SK-N-SH treated with all-trans-retinoic acid at 6 μM for 48 hours (cell line): ENCODE data around the gene ABCC1.

Experiments
- ATAC-seq: fragments of 200-7000 bp; cut with Tn5 transposase; 3 replicates; pipeline ENCODE4 v1.9.1; 2020; ENCODE audit warnings: mild to moderate bottlenecking, moderate library complexity
- ARNTL ChIP-seq: fragments of 450-650 bp; formaldehyde crosslinking; IDR thresholded peaks from 2 replicates; pipeline ENCODE4 v1.5.0; 2020; ENCODE audit warnings: low read depth, mild to moderate bottlenecking, moderate library complexity, borderline replicate concordance
- BACH2 ChIP-seq: fragments of 250-450 bp; sonication (Bioruptor Pico); IDR thresholded peaks from 2 replicates; pipeline ENCODE4 v1.9.0; 2021; ENCODE audit warnings: mild to moderate bottlenecking, borderline replicate concordance
- CSDC2 ChIP-seq: fragments of 250-450 bp; sonication (Bioruptor Pico); IDR thresholded peaks from 2 replicates; pipeline ENCODE4 v1.5.0; 2020; ENCODE audit warnings: mild to moderate bottlenecking, moderate library complexity
- ESRRG ChIP-seq: fragments of 250-450 bp; sonication (Bioruptor Pico); IDR thresholded peaks from 2 replicates; pipeline ENCODE4 v1.6.1; 2021; ENCODE audit warnings: mild to moderate bottlenecking
- GLIS3 ChIP-seq: fragments of 250-450 bp; sonication (Bioruptor Pico); IDR thresholded peaks from 2 replicates; pipeline ENCODE4 v1.5.0; 2020; ENCODE audit warnings: mild to moderate bottlenecking, moderate library complexity
- ISL1 ChIP-seq: fragments of 250-450 bp; sonication (Bioruptor Pico); IDR thresholded peaks from 2 replicates; pipeline ENCODE4 v2.1.2; 2022; ENCODE audit warnings: mild to moderate bottlenecking, moderate library complexity
- OSR1 ChIP-seq: fragments of 250-450 bp; sonication (Bioruptor Pico); IDR thresholded peaks from 2 replicates; pipeline ENCODE4 v1.8.0; 2022; ENCODE audit warnings: moderate library complexity, mild to moderate bottlenecking, inconsistent platforms
- PPARA ChIP-seq: fragments of 250-450 bp; sonication (Bioruptor Pico); IDR thresholded peaks from 2 replicates; pipeline ENCODE4 v1.5.0; 2020; ENCODE audit warnings: mild to moderate bottlenecking, borderline replicate concordance
- RARB ChIP-seq: fragments of 250-450 bp; sonication (Bioruptor Pico); IDR thresholded peaks from 2 replicates; pipeline ENCODE4 v1.8.0; 2021; ENCODE audit warnings: mild to moderate bottlenecking, moderate library complexity
- TCF4 ChIP-seq: fragments of 250-450 bp; sonication (Bioruptor Pico); IDR thresholded peaks from 2 replicates; pipeline ENCODE4 v1.8.0; 2021; ENCODE audit warnings: mild to moderate bottlenecking, moderate library complexity, borderline replicate concordance
- TOX ChIP-seq: fragments of 250-450 bp; sonication (Bioruptor Pico); IDR thresholded peaks from 2 replicates; pipeline ENCODE4 v1.8.0; 2021; ENCODE audit warnings: mild to moderate bottlenecking, moderate library complexity, borderline replicate concordance
- ZC3H10 ChIP-seq: fragments of 250-450 bp; sonication (Bioruptor Pico); IDR thresholded peaks from 2 replicates; pipeline ENCODE4 v1.5.1; 2021; ENCODE audit warnings: mild to moderate bottlenecking, moderate library complexity
- ZFP3 ChIP-seq: fragments of 250-450 bp; sonication (Bioruptor Pico); IDR thresholded peaks from 2 replicates; pipeline ENCODE4 v1.5.0; 2020; ENCODE audit warnings: mild to moderate bottlenecking, moderate library complexity
- ZFP30 ChIP-seq: fragments of 450-650 bp; formaldehyde crosslinking; IDR thresholded peaks from 2 replicates; pipeline ENCODE4 v1.5.0; 2022; ENCODE audit warnings: mild to moderate bottlenecking, moderate library complexity
- ZNF70 ChIP-seq: fragments of 450-650 bp; formaldehyde crosslinking; IDR thresholded peaks from 2 replicates; pipeline ENCODE4 v1.5.0; 2020; ENCODE audit warnings: mild to moderate bottlenecking, moderate library complexity
- ZNF8 ChIP-seq: fragments of 450-650 bp; formaldehyde crosslinking; IDR thresholded peaks from 2 replicates; pipeline ENCODE4 v1.5.0; 2020; ENCODE audit warnings: mild to moderate bottlenecking, moderate library complexity
- TF ChIP-seq, protein P1 (sequence below): fragments of 250-450 bp; sonication (Bioruptor Pico); IDR thresholded peaks from 2 replicates; pipeline ENCODE4 v1.5.1; 2021; ENCODE audit warnings: mild to moderate bottlenecking, moderate library complexity
- TF ChIP-seq, protein P2 (sequence below): fragments of 250-450 bp; sonication (Bioruptor Pico); IDR thresholded peaks from 2 replicates; pipeline ENCODE4 v1.8.0; 2020; ENCODE audit warnings: mild to moderate bottlenecking, moderate library complexity, borderline replicate concordance
- TF ChIP-seq, protein P3 (sequence below): fragments of 250-450 bp; sonication (Bioruptor Pico); IDR thresholded peaks from 2 replicates; pipeline ENCODE4 v1.5.1; 2020; ENCODE audit warnings: low read depth, mild to moderate bottlenecking, moderate library complexity
- TF ChIP-seq, protein P4 (sequence below): fragments of 250-450 bp; sonication (Bioruptor Pico); IDR thresholded peaks from 2 replicates; pipeline ENCODE4 v1.8.0; 2021; ENCODE audit warnings: low read depth, mild to moderate bottlenecking, moderate library complexity, borderline replicate concordance
- TF ChIP-seq, protein P5 (sequence below): fragments of 250-450 bp; sonication (Bioruptor Pico); IDR thresholded peaks from 2 replicates; pipeline ENCODE4 v1.5.0; 2020; ENCODE audit warnings: mild to moderate bottlenecking, moderate library complexity

The ABCC1 gene

DNA sequence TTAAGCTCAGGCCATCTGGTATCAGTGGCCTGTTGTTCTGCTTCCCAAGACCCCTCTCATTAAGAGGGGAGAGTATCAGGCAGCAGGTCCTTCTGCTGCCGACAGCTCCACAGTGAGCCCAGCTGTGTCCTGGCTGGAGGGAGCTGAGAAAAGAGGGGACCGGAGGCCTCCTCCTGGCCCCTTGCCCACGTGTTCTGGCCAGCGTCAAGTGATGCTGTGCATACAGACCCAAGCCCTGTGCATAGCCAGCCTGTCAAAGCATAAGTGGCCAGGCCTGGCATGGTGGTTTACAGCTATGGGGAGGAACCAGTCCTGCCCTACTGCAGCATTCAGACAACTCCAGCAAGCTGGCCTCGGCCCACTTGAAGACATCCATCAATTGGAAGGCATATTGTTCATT lies 225.9 kb downstream of the ABCC1 start:
- TF ChIP-seq ESRRG (CRISPR knock-in tag): no peak
- no peak for TF ChIP-seq CSDC2 (CRISPR knock-in tag)
- TF ChIP-seq RARB (CRISPR knock-in tag): no peak
- no peak for TF ChIP-seq BACH2 (CRISPR knock-in tag)
- TF ChIP-seq PPARA (CRISPR knock-in tag): no peak
- TF ChIP-seq, protein P1, sequence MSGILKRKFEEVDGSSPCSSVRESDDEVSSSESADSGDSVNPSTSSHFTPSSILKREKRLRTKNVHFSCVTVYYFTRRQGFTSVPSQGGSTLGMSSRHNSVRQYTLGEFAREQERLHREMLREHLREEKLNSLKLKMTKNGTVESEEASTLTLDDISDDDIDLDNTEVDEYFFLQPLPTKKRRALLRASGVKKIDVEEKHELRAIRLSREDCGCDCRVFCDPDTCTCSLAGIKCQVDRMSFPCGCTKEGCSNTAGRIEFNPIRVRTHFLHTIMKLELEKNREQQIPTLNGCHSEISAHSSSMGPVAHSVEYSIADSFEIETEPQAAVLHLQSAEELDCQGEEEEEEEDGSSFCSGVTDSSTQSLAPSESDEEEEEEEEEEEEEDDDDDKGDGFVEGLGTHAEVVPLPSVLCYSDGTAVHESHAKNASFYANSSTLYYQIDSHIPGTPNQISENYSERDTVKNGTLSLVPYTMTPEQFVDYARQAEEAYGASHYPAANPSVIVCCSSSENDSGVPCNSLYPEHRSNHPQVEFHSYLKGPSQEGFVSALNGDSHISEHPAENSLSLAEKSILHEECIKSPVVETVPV (CRISPR knock-in tag): no peak
- no peak for TF ChIP-seq ZNF8 (CRISPR knock-in tag)
- no peak for TF ChIP-seq ISL1
- TF ChIP-seq, protein P2, sequence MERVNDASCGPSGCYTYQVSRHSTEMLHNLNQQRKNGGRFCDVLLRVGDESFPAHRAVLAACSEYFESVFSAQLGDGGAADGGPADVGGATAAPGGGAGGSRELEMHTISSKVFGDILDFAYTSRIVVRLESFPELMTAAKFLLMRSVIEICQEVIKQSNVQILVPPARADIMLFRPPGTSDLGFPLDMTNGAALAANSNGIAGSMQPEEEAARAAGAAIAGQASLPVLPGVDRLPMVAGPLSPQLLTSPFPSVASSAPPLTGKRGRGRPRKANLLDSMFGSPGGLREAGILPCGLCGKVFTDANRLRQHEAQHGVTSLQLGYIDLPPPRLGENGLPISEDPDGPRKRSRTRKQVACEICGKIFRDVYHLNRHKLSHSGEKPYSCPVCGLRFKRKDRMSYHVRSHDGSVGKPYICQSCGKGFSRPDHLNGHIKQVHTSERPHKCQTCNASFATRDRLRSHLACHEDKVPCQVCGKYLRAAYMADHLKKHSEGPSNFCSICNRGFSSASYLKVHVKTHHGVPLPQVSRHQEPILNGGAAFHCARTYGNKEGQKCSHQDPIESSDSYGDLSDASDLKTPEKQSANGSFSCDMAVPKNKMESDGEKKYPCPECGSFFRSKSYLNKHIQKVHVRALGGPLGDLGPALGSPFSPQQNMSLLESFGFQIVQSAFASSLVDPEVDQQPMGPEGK: no peak
- no peak for TF ChIP-seq TOX (CRISPR knock-in tag)
- TF ChIP-seq OSR1 (CRISPR knock-in tag): no peak
- TF ChIP-seq GLIS3: no peak
- TF ChIP-seq, protein P3, sequence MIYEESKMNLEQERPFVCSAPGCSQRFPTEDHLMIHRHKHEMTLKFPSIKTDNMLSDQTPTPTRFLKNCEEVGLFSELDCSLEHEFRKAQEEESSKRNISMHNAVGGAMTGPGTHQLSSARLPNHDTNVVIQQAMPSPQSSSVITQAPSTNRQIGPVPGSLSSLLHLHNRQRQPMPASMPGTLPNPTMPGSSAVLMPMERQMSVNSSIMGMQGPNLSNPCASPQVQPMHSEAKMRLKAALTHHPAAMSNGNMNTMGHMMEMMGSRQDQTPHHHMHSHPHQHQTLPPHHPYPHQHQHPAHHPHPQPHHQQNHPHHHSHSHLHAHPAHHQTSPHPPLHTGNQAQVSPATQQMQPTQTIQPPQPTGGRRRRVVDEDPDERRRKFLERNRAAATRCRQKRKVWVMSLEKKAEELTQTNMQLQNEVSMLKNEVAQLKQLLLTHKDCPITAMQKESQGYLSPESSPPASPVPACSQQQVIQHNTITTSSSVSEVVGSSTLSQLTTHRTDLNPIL (CRISPR knock-in tag): no peak
- TF ChIP-seq, protein P4, sequence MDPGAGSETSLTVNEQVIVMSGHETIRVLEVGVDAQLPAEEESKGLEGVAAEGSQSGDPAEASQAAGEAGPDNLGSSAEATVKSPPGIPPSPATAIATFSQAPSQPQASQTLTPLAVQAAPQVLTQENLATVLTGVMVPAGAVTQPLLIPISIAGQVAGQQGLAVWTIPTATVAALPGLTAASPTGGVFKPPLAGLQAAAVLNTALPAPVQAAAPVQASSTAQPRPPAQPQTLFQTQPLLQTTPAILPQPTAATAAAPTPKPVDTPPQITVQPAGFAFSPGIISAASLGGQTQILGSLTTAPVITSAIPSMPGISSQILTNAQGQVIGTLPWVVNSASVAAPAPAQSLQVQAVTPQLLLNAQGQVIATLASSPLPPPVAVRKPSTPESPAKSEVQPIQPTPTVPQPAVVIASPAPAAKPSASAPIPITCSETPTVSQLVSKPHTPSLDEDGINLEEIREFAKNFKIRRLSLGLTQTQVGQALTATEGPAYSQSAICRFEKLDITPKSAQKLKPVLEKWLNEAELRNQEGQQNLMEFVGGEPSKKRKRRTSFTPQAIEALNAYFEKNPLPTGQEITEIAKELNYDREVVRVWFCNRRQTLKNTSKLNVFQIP: no peak
- TF ChIP-seq, protein P5, sequence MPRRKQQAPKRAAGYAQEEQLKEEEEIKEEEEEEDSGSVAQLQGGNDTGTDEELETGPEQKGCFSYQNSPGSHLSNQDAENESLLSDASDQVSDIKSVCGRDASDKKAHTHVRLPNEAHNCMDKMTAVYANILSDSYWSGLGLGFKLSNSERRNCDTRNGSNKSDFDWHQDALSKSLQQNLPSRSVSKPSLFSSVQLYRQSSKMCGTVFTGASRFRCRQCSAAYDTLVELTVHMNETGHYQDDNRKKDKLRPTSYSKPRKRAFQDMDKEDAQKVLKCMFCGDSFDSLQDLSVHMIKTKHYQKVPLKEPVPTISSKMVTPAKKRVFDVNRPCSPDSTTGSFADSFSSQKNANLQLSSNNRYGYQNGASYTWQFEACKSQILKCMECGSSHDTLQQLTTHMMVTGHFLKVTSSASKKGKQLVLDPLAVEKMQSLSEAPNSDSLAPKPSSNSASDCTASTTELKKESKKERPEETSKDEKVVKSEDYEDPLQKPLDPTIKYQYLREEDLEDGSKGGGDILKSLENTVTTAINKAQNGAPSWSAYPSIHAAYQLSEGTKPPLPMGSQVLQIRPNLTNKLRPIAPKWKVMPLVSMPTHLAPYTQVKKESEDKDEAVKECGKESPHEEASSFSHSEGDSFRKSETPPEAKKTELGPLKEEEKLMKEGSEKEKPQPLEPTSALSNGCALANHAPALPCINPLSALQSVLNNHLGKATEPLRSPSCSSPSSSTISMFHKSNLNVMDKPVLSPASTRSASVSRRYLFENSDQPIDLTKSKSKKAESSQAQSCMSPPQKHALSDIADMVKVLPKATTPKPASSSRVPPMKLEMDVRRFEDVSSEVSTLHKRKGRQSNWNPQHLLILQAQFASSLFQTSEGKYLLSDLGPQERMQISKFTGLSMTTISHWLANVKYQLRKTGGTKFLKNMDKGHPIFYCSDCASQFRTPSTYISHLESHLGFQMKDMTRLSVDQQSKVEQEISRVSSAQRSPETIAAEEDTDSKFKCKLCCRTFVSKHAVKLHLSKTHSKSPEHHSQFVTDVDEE (CRISPR knock-in tag): no peak
- TF ChIP-seq TCF4 (CRISPR knock-in tag): no peak
- TF ChIP-seq ZFP30 (CRISPR knock-in tag): no peak
- no peak for TF ChIP-seq ARNTL (CRISPR knock-in tag)
- no peak for TF ChIP-seq ZC3H10
- ATAC-seq: peak; percentile 59; the same call in 2 of the 3 replicates

DNA sequence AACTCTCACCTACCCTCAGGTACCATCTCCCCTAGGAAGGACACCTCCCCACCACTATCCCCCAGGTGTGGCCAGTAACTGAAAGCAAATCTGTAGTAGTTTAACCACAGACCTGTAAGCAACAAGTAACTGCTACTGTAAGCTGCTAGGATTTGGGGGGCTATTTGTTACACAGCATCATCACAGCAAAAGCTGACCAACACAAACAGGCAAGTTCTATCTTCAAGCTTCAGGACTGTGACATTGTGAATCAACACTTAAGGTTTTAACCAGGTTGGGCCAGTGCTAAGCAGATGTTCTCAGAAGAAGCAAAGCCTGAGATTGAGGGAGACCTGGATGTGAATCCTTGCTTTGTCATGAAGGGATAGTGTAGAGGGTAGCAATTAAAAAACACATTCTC lies 226.9 kb downstream of the ABCC1 start:
- TF ChIP-seq CSDC2 (CRISPR knock-in tag): no peak
- TF ChIP-seq, protein P1 (CRISPR knock-in tag): no peak
- no peak for TF ChIP-seq BACH2 (CRISPR knock-in tag)
- no peak for TF ChIP-seq RARB (CRISPR knock-in tag)
- TF ChIP-seq, protein P2: no peak
- TF ChIP-seq, protein P4: no peak
- no peak for TF ChIP-seq PPARA (CRISPR knock-in tag)
- TF ChIP-seq, protein P5 (CRISPR knock-in tag): no peak
- TF ChIP-seq ZC3H10: no peak
- TF ChIP-seq GLIS3: no peak
- TF ChIP-seq ARNTL (CRISPR knock-in tag): no peak
- no peak for TF ChIP-seq ZNF8 (CRISPR knock-in tag)
- no peak for TF ChIP-seq ESRRG (CRISPR knock-in tag)
- TF ChIP-seq TCF4 (CRISPR knock-in tag): no peak
- TF ChIP-seq ZNF70: no peak
- TF ChIP-seq ZFP3 (CRISPR knock-in tag): no peak
- no peak for ATAC-seq
